ENCODE measurements around the gene RNF130.
"Not testable (repeated sequence)": the region's sequence is repeated elsewhere in the genome, so short reads cannot be mapped to it uniquely, and the experiment has no call there.

The RNF130 gene

GRCh38 chr5:180018347-180019060, 53.1 kb downstream of the RNF130 start:
- no peak for DNase-seq (ENCODE audit: low spot score)

GRCh38 chr5:180015523-180015922, 56.0 kb downstream of the RNF130 start:
- DNase-seq (ENCODE audit: low spot score), result not testable (repeated sequence)

GRCh38 chr5:180013678-180014077, 57.9 kb downstream of the RNF130 start:
- DNase-seq (ENCODE audit: low spot score), result no peak

- no peak for DNase-seq (ENCODE audit: low spot score)
These were observed 59.2 kb downstream of the RNF130 start for GRCh38 chr5:180012316-180012715.

- no peak for DNase-seq (ENCODE audit: low spot score)
These were observed 60.9 kb downstream of the RNF130 start for GRCh38 chr5:180010636-180011035.

- DNase-seq (ENCODE audit: low spot score), result no peak
These were observed 62.0 kb downstream of the RNF130 start for GRCh38 chr5:180009581-180009980.

- no peak for DNase-seq (ENCODE audit: low spot score)
These were observed 63.1 kb downstream of the RNF130 start for GRCh38 chr5:180008433-180008832.

GRCh38 chr5:180007582-180007981, 64.0 kb downstream of the RNF130 start:
- DNase-seq (ENCODE audit: low spot score), result no peak

- DNase-seq (ENCODE audit: low spot score), result no peak
These were observed 65.4 kb downstream of the RNF130 start for GRCh38 chr5:180006141-180006540.

- no peak for DNase-seq (ENCODE audit: low spot score)
These were observed 68.4 kb downstream of the RNF130 start for GRCh38 chr5:180003127-180003526.

GRCh38 chr5:180001742-180002141, 69.8 kb downstream of the RNF130 start:
- no peak for DNase-seq (ENCODE audit: low spot score)

GRCh38 chr5:180001136-180001535, 70.4 kb downstream of the RNF130 start:
- no peak for DNase-seq (ENCODE audit: low spot score)

- DNase-seq (ENCODE audit: low spot score), result no peak
These were observed 73.1 kb downstream of the RNF130 start for GRCh38 chr5:179998485-179998884.

GRCh38 chr5:179994583-179995323, 76.8 kb downstream of the RNF130 start:
- no peak for DNase-seq (ENCODE audit: low spot score)

- not testable (repeated sequence) for DNase-seq (ENCODE audit: low spot score)
These were observed 78.7 kb downstream of the RNF130 start for GRCh38 chr5:179992855-179993254.

GRCh38 chr5:179991106-179991505, 80.5 kb downstream of the RNF130 start:
- no peak for DNase-seq (ENCODE audit: low spot score)

- DNase-seq (ENCODE audit: low spot score), result not testable (repeated sequence)
These were observed 81.0 kb downstream of the RNF130 start for GRCh38 chr5:179990525-179990924.

- no peak for DNase-seq (ENCODE audit: low spot score)
These were observed 85.2 kb downstream of the RNF130 start for GRCh38 chr5:179986328-179986727.

GRCh38 chr5:179981636-179982035, 89.9 kb downstream of the RNF130 start:
- DNase-seq (ENCODE audit: low spot score), result no peak

- DNase-seq (ENCODE audit: low spot score), result no peak
These were observed 90.8 kb downstream of the RNF130 start for GRCh38 chr5:179980767-179981166.

- peak; percentile 71 for DNase-seq (ENCODE audit: low spot score)
These were observed 92.8 kb downstream of the RNF130 start for GRCh38 chr5:179978792-179979191.

GRCh38 chr5:179975713-179976134, 95.8 kb downstream of the RNF130 start:
- no peak for DNase-seq (ENCODE audit: low spot score)

- no peak for DNase-seq (ENCODE audit: low spot score)
These were observed 96.4 kb downstream of the RNF130 start for GRCh38 chr5:179974946-179975712.
